Measurements from ENCODE around the gene MPPED1. TPM values are rescaled to one million over a fixed set of nuclear protein-coding genes. Genes with fewer than 3 reads are reported as not detected.

The MPPED1 gene
- total RNA-seq, 1 donor from 2014 or later: not detected

DNA sequence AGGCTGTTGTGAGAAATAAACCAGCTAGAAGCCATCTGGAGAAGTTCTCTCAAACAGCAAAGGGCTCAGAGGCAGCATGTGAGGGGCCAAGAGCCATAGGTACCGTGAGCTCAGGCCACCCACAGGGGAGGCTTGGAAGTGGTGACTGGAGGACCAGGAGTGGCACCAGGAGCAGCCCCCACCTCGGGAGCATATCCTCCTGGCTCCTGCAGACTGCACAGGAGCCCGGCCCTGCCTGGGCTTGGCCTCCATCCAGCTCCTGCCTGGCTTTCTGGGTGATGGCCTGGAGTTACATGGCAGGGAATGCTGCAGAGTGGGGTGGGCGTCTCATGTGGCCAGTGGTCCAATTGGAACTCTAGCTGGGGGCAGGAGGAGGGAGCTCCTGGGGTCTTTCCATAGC, 4.2 kb upstream of the MPPED1 start:
- DNase-seq (ENCODE audit: low read depth): no peak
- TF ChIP-seq CTCF (IDR thresholded peaks at IDR 0.05; ENCODE audit: insufficient read depth, low read depth, low read length) (no peak), EZH2 (IDR thresholded peaks at IDR 0.05; ENCODE audit: insufficient read depth, low read length) (no peak)
- Histone ChIP-seq H3K4me3 (ENCODE audit: insufficient read depth, low read depth, low read length) (no peak overlapping the region), H3K27me3 (ENCODE audit: insufficient read depth, low read length) (peaks cover 25% of the 10 kb centered on the region), H3K79me2 (ENCODE audit: insufficient read depth, low read length) (no peaks in the 10 kb centered on the region), H3K36me3 (ENCODE audit: insufficient read depth, low read length) (no peaks in the 10 kb centered on the region), H3K9me3 (ENCODE audit: insufficient read depth, low read depth, low read length) (no peaks in the 10 kb centered on the region), H3K27ac (ENCODE audit: low read depth, low read length) (no peak overlapping the region), H4K20me1 (ENCODE audit: insufficient read depth, low read length) (no peaks in the 10 kb centered on the region), H3K9ac (ENCODE audit: low read length) (no peak overlapping the region), H3K4me2 (ENCODE audit: low read length) (no peak overlapping the region), H3K4me1 (ENCODE audit: insufficient read depth, low read length) (no peaks in the 10 kb centered on the region), H2AFZ (ENCODE audit: low read depth, low read length) (no peak overlapping the region)
- Mint-ChIP-seq H3K36me3 (ENCODE audit: low read depth, unreplicated experiment) (no peaks in the 10 kb centered on the region), H3K4me1 (ENCODE audit: low read depth, unreplicated experiment) (no peaks in the 10 kb centered on the region), H3K27ac (ENCODE audit: unreplicated experiment) (no peak overlapping the region), H3K4me3 (ENCODE audit: unreplicated experiment) (no peak overlapping the region), H3K9me3 (ENCODE audit: unreplicated experiment) (peaks cover 3% of the 10 kb centered on the region), H3K27me3 (ENCODE audit: low read depth, unreplicated experiment) (peaks cover 65% of the 10 kb centered on the region)
- FAIRE-seq: no peak

GRCh38 chr22:43408009-43408408, 3.8 kb upstream of the MPPED1 start:
- FAIRE-seq: no peak
- H3K4me1 ChIP-seq (ENCODE audit: insufficient read depth, low read length): no peaks in the 10 kb centered on the region
- TF ChIP-seq EZH2 (IDR thresholded peaks at IDR 0.05; ENCODE audit: insufficient read depth, low read length) (no peak), CTCF (IDR thresholded peaks at IDR 0.05; ENCODE audit: insufficient read depth, low read depth, low read length) (no peak)
- Mint-ChIP-seq H3K27ac (ENCODE audit: unreplicated experiment) (no peak overlapping the region), H3K36me3 (ENCODE audit: low read depth, unreplicated experiment) (no peaks in the 10 kb centered on the region), H3K9me3 (ENCODE audit: unreplicated experiment) (peaks cover 2% of the 10 kb centered on the region), H3K4me3 (ENCODE audit: unreplicated experiment) (no peak overlapping the region), H3K4me1 (ENCODE audit: low read depth, unreplicated experiment) (no peaks in the 10 kb centered on the region), H3K27me3 (ENCODE audit: low read depth, unreplicated experiment) (peaks cover 65% of the 10 kb centered on the region)
- peaks cover 27% of the 10 kb centered on the region for H3K27me3 ChIP-seq (ENCODE audit: insufficient read depth, low read length)
- H4K20me1 ChIP-seq (ENCODE audit: insufficient read depth, low read length): no peaks in the 10 kb centered on the region
- H3K36me3 ChIP-seq (ENCODE audit: insufficient read depth, low read length): no peaks in the 10 kb centered on the region
- H3K4me3 ChIP-seq (ENCODE audit: insufficient read depth, low read depth, low read length): no peak overlapping the region
- H3K9me3 ChIP-seq (ENCODE audit: insufficient read depth, low read depth, low read length): no peaks in the 10 kb centered on the region
- no peak overlapping the region for H3K9ac ChIP-seq (ENCODE audit: low read length)
- H3K79me2 ChIP-seq (ENCODE audit: insufficient read depth, low read length): no peaks in the 10 kb centered on the region
- no peak overlapping the region for H3K4me2 ChIP-seq (ENCODE audit: low read length)
- no peak overlapping the region for H3K27ac ChIP-seq (ENCODE audit: low read depth, low read length)
- no peak for DNase-seq (ENCODE audit: low read depth)
- no peak overlapping the region for H2AFZ ChIP-seq (ENCODE audit: low read depth, low read length)

DNA sequence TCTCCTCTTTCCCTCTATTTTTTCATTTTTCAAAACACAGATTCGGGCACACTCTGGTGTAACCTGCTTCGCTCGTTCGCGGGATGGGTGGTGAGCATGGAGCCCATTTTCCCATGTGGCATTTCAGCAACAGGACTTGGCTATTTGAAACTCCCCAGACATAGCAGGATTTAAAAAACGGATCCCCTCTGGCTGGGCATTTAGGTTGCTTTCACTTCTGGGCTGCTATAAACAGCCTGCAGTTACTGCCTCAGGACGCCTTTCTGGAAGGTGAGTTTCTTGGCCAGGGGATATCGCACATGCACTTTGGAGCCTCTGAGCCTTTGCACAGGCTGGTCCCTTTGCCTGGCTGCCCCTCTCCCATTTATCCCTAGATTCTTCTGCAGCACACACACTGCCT, 2.8 kb upstream of the MPPED1 start:
- Histone ChIP-seq H3K27me3 (ENCODE audit: insufficient read depth, low read length) (peaks cover 35% of the 10 kb centered on the region), H4K20me1 (ENCODE audit: insufficient read depth, low read length) (no peaks in the 10 kb centered on the region), H3K4me2 (ENCODE audit: low read length) (no peak overlapping the region), H3K4me1 (ENCODE audit: insufficient read depth, low read length) (no peaks in the 10 kb centered on the region), H3K79me2 (ENCODE audit: insufficient read depth, low read length) (no peaks in the 10 kb centered on the region), H3K9me3 (ENCODE audit: insufficient read depth, low read depth, low read length) (no peaks in the 10 kb centered on the region), H3K36me3 (ENCODE audit: insufficient read depth, low read length) (no peaks in the 10 kb centered on the region), H3K9ac (ENCODE audit: low read length) (no peak overlapping the region), H3K27ac (ENCODE audit: low read depth, low read length) (no peak overlapping the region), H3K4me3 (ENCODE audit: insufficient read depth, low read depth, low read length) (no peak overlapping the region), H2AFZ (ENCODE audit: low read depth, low read length) (no peak overlapping the region)
- H3K4me3 Mint-ChIP-seq (ENCODE audit: unreplicated experiment): no peak overlapping the region
- H3K9me3 Mint-ChIP-seq (ENCODE audit: unreplicated experiment): peaks cover 2% of the 10 kb centered on the region
- no peaks in the 10 kb centered on the region for H3K36me3 Mint-ChIP-seq (ENCODE audit: low read depth, unreplicated experiment)
- no peaks in the 10 kb centered on the region for H3K4me1 Mint-ChIP-seq (ENCODE audit: low read depth, unreplicated experiment)
- no peak for FAIRE-seq
- H3K27me3 Mint-ChIP-seq (ENCODE audit: low read depth, unreplicated experiment): peaks cover 69% of the 10 kb centered on the region
- no peak for DNase-seq (ENCODE audit: low read depth)
- TF ChIP-seq CTCF (IDR thresholded peaks at IDR 0.05; ENCODE audit: insufficient read depth, low read depth, low read length) (no peak), EZH2 (IDR thresholded peaks at IDR 0.05; ENCODE audit: insufficient read depth, low read length) (no peak)
- no peak overlapping the region for H3K27ac Mint-ChIP-seq (ENCODE audit: unreplicated experiment)

Measured in astrocyte (in vitro differentiated cells and primary cell).